Epithelial cell of proximal tubule (primary cell): Measurements from ENCODE around the gene FUT7. TPM values are rescaled to one million over a fixed set of nuclear protein-coding genes. Genes with fewer than 3 reads are reported as not detected.

Experiments
- DNase-seq: peaks from one replicate; pipeline ENCODE4 v3.0.0-alpha.2; 2011; ENCODE audit warnings: low read depth
- H3K4me3 ChIP-seq: 2 replicates; pipeline ENCODE4 v1.5.1; 2011; ENCODE audit warnings: low read depth, mild to moderate bottlenecking, low read length
- total RNA-seq: library from RNA; depleted of rRNA; stranded (reverse); fragments of >200 nt; gene quantifications from 2 replicates; pipeline ENCODE4 v1.2.3, GENCODE V29; 2015
- TF ChIP-seq, protein P1 (sequence below): conservative IDR thresholded peaks from 2 replicates; pipeline ENCODE4 v1.5.1; 2012; ENCODE audit warnings: low read depth, mild to moderate bottlenecking, low read length

FUT7 gene
- total RNA-seq, 1 donor from 2014 or later, result not detected

DNA sequence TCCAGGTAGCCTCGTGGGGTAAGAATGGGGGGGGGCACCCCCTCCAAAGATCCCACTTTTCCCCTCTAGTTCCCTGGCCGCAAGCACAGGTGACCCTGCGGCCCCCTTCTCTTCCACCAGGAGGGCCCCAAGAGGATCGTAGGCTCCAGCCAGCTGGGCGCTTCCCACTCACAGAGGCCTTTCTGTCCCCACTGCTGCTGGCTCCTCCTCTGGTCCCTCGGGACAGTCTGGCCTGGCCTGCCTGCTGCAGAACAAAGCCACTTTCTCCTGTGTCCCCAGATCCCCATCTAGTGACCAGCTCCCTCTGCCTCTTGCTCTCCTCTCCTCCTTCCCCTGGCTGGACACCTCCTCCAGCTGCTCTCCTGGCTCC is 39.0 kb upstream of the FUT7 start:
- H3K4me3 ChIP-seq, result peak overlapping the region; percentile 55
- TF ChIP-seq, protein P1, sequence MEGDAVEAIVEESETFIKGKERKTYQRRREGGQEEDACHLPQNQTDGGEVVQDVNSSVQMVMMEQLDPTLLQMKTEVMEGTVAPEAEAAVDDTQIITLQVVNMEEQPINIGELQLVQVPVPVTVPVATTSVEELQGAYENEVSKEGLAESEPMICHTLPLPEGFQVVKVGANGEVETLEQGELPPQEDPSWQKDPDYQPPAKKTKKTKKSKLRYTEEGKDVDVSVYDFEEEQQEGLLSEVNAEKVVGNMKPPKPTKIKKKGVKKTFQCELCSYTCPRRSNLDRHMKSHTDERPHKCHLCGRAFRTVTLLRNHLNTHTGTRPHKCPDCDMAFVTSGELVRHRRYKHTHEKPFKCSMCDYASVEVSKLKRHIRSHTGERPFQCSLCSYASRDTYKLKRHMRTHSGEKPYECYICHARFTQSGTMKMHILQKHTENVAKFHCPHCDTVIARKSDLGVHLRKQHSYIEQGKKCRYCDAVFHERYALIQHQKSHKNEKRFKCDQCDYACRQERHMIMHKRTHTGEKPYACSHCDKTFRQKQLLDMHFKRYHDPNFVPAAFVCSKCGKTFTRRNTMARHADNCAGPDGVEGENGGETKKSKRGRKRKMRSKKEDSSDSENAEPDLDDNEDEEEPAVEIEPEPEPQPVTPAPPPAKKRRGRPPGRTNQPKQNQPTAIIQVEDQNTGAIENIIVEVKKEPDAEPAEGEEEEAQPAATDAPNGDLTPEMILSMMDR, result peak; percentile 17
- DNase-seq, result no peak

DNA sequence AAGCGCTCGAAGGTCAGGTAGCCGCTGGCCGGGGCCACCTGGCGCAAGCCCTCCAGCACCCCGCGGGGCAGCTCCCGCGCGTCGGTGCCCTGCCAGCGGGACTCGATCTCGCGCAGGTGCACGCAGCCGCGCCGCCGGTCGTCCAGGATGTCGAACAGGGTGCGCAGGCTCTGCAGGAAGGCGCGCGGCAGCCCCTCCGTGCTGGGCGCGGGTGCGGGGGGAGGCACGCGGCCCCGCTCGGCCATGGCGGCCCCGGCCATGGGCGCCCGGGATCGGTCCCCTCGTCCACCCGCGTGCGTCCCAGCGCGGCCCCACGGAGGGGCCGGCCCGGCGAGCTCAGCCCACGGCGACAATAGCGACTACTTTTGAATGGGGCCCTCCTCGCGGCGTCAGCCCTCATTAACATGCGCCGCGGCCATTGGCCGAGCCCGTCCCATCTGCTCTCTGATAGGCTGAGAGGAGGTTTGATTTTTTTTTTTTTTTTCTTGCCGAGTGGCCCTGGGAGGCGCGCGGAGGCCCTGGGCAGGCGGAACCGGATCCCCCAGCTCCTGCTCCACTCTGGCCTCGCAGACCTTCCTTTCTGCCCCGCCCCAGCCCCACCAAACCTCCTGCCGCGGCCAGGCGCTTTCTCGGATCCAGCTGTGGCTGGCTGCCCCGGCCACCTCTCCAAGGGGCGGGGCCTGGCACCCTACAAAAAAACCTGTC is 38.5 kb upstream of the FUT7 start, which contains the start of gene SAPCD2:
SAPCD2 (minus strand) TSS at position 357 of the 705 bp plus-strand sequence; CDS start at position 260, 97 bp downstream.
- H3K4me3 ChIP-seq, result peak within 1 kb of the TSS; percentile 55
- TF ChIP-seq, protein P1, result no peak
- no peak for DNase-seq

DNA sequence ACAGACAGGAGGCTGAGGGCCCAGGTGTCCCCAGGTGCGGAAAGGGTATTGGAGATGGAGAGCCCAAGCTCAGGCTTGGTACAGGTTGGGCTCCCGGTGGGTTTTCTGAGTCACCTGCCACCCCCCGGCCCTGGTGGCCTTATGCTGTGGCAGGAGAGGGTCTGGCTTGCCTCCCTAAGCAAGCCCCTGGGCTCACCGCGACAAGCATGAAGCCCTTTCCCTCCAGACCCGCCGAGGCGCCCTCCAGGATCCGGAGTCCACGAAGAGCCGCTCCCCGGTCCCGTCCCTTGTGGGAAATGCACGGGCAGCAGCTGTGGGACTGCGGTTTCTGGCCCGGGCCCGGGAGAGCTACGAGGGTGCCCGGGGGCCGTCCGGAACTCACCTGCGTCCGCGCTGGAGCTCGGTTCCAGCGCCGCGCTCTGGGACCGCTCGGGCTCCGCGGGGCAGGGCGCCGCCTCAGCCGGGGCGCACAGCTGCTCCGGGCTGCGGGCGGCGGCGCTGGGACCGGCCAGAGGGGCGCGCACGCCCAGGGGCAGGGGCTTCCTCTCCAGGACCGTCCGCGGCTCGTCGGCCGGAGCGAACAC is 37.7 kb upstream of the FUT7 start:
- H3K4me3 ChIP-seq, result peak overlapping the region; percentile 55
- no peak for DNase-seq
- TF ChIP-seq, protein P1, result no peak

DNA sequence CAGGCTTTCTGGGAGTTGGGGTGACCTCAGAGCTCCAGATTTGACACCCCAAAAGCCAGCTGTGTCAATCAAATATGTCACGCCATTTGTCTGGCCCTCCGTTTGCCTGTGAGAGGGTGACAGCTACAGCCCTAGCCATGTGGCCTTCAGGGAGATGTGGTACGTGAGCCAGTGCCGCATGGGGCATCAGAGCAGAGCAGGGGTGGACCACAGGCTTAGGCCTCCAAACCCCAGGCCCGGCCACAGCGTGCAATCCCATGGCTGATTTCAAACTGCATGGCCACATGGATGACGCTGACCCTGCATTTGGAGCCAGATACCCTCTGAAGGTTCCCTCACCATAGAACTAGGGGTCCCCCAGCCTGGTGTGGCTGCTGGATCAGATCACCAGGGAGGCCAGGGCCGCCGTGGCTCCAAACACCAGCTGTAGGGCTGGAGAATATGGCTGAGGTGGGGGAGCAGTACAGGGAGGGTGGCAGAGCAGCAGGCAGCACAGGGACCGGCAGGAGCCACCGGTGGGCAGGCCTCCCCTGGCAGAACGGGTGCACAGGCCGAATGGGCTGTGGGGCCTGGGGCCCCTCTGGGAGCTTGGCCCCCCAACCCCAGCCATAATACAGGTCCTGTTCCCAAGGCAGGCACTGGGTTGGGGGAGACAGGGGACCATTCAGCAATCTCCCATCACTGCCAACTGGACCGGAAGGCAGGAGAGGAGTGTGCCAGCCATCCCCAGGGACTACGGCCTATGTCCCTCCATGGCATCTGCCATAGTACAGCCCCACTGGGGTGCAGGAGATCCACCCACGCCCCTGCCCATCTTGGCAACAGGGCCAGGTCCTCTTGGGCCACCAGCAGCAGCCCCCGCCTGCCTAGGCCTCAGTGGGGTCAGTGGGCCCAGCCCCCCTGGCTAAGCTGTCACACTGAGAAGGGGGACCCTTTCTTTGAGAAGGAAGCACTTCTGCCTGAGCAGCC is 36.9 kb upstream of the FUT7 start:
- TF ChIP-seq, protein P1, result no peak
- no peak for DNase-seq
- H3K4me3 ChIP-seq, result peak overlapping the region; percentile 44

DNA sequence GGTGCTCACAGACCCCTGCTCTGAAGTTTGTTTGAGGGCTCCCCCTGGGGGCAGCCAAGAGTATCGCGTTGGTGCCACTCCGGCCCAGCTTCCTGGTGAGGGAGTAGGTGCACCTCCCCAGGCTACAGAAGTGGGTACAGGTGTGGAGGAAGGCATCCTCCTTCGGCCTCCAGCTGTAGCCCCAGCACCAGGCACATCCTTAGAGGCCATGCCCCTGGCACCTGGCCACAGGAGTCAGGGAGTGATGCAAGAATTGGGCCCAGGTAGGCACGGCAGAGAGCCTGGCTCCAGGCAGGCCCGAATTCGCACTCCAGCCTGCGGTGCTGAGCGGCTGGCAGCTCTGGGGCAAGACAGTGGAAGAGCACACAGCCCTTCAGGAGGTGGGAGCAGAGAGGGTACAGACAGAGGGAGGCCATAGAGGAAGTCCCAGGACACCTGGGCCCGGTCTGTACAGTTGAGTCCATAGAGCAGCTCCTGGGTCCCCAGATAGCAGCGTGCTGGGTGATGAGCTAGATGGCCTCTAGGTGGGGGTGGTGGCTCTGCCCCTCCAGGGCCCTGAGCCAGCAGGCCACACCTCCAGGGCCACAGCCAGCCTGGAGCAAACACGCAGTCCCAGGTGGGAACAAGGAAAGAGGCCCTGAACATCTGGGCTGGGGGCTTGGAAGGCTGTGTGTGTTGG is 36.1 kb upstream of the FUT7 start:
- no peak overlapping the region for H3K4me3 ChIP-seq
- no peak for DNase-seq
- TF ChIP-seq, protein P1, result peak; percentile 79

DNA sequence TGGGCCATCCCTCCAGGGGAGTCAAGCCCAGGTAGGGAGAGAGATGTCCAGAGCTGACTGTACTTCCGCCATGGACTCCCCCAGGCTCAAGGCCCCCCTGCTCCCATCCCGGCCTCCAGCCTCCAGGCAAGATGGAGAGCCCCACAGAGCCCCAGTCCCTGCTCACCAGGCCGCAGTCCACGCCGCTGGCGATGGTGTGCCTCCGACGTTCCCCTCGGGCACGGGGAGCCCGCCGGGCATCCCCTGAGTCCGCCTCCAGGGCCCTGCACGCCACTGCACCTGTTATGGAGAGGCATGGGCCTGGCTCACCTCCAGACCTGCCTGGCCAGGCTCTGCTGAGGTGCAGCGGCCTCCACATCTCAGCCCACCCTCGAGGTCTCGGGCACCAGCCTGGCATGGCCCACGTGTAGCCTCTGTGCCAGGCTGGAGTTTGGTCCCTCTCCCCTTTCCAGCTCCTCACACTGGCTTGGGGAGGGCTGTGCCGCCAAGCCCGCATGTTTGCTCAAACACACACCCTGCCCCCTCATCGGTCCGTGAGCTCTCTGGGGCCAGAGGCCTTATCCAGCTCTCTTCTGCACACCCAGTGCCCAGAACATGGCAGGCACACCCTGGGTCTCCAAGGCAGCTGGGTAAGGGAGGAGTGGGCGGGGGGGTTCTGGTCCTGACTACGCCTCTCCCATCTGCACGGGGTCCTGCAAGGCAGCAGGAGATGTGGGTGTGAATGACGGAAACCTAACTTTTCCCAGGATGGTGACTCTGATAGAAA is 34.4 kb upstream of the FUT7 start:
- DNase-seq, result no peak
- H3K4me3 ChIP-seq, result no peak overlapping the region
- TF ChIP-seq, protein P1, result no peak
